ENCODE data around the gene ATG4B. TPM values are rescaled to one million over a fixed set of nuclear protein-coding genes. Genes with fewer than 3 reads are reported as not detected.

ATG4B gene
- total RNA-seq, 1 donor from 2014 or later, result 101 TPM

- no peak overlapping the region for H3K4me3 Mint-ChIP-seq
- ChIA-PET POLR2A (no interaction called here), CTCF (no interaction called here)
- H3K9me3 Mint-ChIP-seq, result no peaks in the 10 kb centered on the region
- intact Hi-C loops (cut with micrococcal nuclease), result no loop called here
- no peak for TF ChIP-seq CTCF (IDR thresholded peaks at IDR 0.05)
- no peak overlapping the region for H3K27ac Mint-ChIP-seq
- no peak for DNase-seq
- no peaks in the 10 kb centered on the region for H3K27me3 Mint-ChIP-seq
- ATAC-seq (ENCODE audit: low read depth), result no peak
- peaks cover 62% of the 10 kb centered on the region for H3K36me3 Mint-ChIP-seq (ENCODE audit: low read depth)
- no peaks in the 10 kb centered on the region for H3K4me1 Mint-ChIP-seq
Observed at GRCh38 chr2:241677392-241677791, 39.9 kb downstream of the ATG4B start.

- H3K27me3 Mint-ChIP-seq, result no peaks in the 10 kb centered on the region
- CTCF ChIA-PET, result no interaction called here
Observed at GRCh38 chr2:241678307-241678706, 40.8 kb downstream of the ATG4B start.

GRCh38 chr2:241678784-241679540 is 41.5 kb downstream of the ATG4B start:
- ATAC-seq (ENCODE audit: low read depth), result no peak
- intact Hi-C loops (cut with micrococcal nuclease), result no loop called here
- DNase-seq, result no peak
- peaks cover 57% of the 10 kb centered on the region for H3K36me3 Mint-ChIP-seq (ENCODE audit: low read depth)
- ChIA-PET POLR2A (no interaction called here), CTCF (no interaction called here)
- no peak overlapping the region for H3K4me3 Mint-ChIP-seq
- TF ChIP-seq CTCF (IDR thresholded peaks at IDR 0.05), result no peak
- H3K27me3 Mint-ChIP-seq, result no peaks in the 10 kb centered on the region
- H3K27ac Mint-ChIP-seq, result no peak overlapping the region
- no peaks in the 10 kb centered on the region for H3K9me3 Mint-ChIP-seq
- no peaks in the 10 kb centered on the region for H3K4me1 Mint-ChIP-seq

More at GRCh38 chr2:241678307-241678706, 40.8 kb downstream of the ATG4B start:
- intact Hi-C loops (cut with micrococcal nuclease), result no loop called here
- no peak for TF ChIP-seq CTCF (IDR thresholded peaks at IDR 0.05)
- Mint-ChIP-seq H3K4me1 (no peaks in the 10 kb centered on the region), H3K9me3 (no peaks in the 10 kb centered on the region), H3K27ac (no peak overlapping the region), H3K4me3 (no peak overlapping the region), H3K36me3 (ENCODE audit: low read depth) (peaks cover 61% of the 10 kb centered on the region)
- POLR2A ChIA-PET, result no interaction called here
- DNase-seq, result no peak
- ATAC-seq (ENCODE audit: low read depth), result no peak

- TF ChIP-seq CTCF (IDR thresholded peaks at IDR 0.05), result no peak
- ChIA-PET CTCF (no interaction called here), POLR2A (no interaction called here)
- H3K4me1 Mint-ChIP-seq, result peaks cover 2% of the 10 kb centered on the region
- H3K36me3 Mint-ChIP-seq (ENCODE audit: low read depth), result peaks cover 59% of the 10 kb centered on the region
- no peak for DNase-seq
- H3K27ac Mint-ChIP-seq, result no peak overlapping the region
- no peaks in the 10 kb centered on the region for H3K9me3 Mint-ChIP-seq
- H3K4me3 Mint-ChIP-seq, result no peak overlapping the region
- intact Hi-C loops (cut with micrococcal nuclease), result no loop called here
- no peaks in the 10 kb centered on the region for H3K27me3 Mint-ChIP-seq
- no peak for ATAC-seq (ENCODE audit: low read depth)
Observed at GRCh38 chr2:241680044-241680443, 42.6 kb downstream of the ATG4B start.

GRCh38 chr2:241680827-241681599 is 43.5 kb downstream of the ATG4B start:
- intact Hi-C loops (cut with micrococcal nuclease), result no loop called here
- no peaks in the 10 kb centered on the region for H3K9me3 Mint-ChIP-seq
- no peak for TF ChIP-seq CTCF (IDR thresholded peaks at IDR 0.05)
- no peaks in the 10 kb centered on the region for H3K27me3 Mint-ChIP-seq
- POLR2A ChIA-PET, result no interaction called here
- DNase-seq (no peak), ATAC-seq (ENCODE audit: low read depth) (no peak)
- no peak overlapping the region for H3K4me3 Mint-ChIP-seq
- H3K27ac Mint-ChIP-seq, result no peak overlapping the region
- peaks cover 55% of the 10 kb centered on the region for H3K36me3 Mint-ChIP-seq (ENCODE audit: low read depth)
- CTCF ChIA-PET, result no interaction called here
- H3K4me1 Mint-ChIP-seq, result peaks cover 8% of the 10 kb centered on the region
